GM12864 (cell line): ENCODE results near the gene DACH1.

ENCODE experiments used
- DNase-seq: peaks from one replicate; pipeline ENCODE4 v3.0.0-alpha.2; 2011; ENCODE audit warnings: low read depth
- H3K4me3 ChIP-seq: 2 replicates; pipeline ENCODE4 v1.5.1; 2011; ENCODE audit warnings: mild to moderate bottlenecking, low read depth, low read length, control low read depth
- CTCF ChIP-seq: IDR thresholded peaks from 2 replicates; pipeline ENCODE4 v1.5.1; 2011; ENCODE audit warnings: low read depth, mild to moderate bottlenecking, moderate library complexity, low read length, control low read depth, inconsistent platforms; ENCODE audit errors: missing control alignments

DACH1 gene

GRCh38 chr13:71634602-71635443 lies 232.2 kb downstream of the DACH1 start:
- DNase-seq, result no peak
- no peak for TF ChIP-seq CTCF
- H3K4me3 ChIP-seq, result no peak overlapping the region

GRCh38 chr13:71634182-71634581 lies 232.8 kb downstream of the DACH1 start:
- TF ChIP-seq CTCF, result no peak
- H3K4me3 ChIP-seq, result no peak overlapping the region
- no peak for DNase-seq

GRCh38 chr13:71632721-71633120 lies 234.3 kb downstream of the DACH1 start:
- no peak for TF ChIP-seq CTCF
- no peak overlapping the region for H3K4me3 ChIP-seq
- no peak for DNase-seq

GRCh38 chr13:71632206-71632605 lies 234.8 kb downstream of the DACH1 start:
- TF ChIP-seq CTCF, result no peak
- H3K4me3 ChIP-seq, result no peak overlapping the region
- DNase-seq, result no peak

- no peak overlapping the region for H3K4me3 ChIP-seq
- DNase-seq, result no peak
- TF ChIP-seq CTCF, result no peak
These were observed 237.8 kb downstream of the DACH1 start for GRCh38 chr13:71629167-71629566.

- TF ChIP-seq CTCF, result no peak
- no peak for DNase-seq
- no peak overlapping the region for H3K4me3 ChIP-seq
These were observed 240.4 kb downstream of the DACH1 start for GRCh38 chr13:71626421-71627117.
